Measurements from ENCODE around the gene GNAZ.

- TF ChIP-seq CTCF (conservative IDR thresholded peaks at IDR 0.05) (no peak), EZH2 (IDR thresholded peaks at IDR 0.05; ENCODE audit: low read depth) (no peak)
Observed at GRCh38 chr22:23101524-23101923, 31.2 kb downstream of the GNAZ start.
